Karpas-422 (cell line): ENCODE data around the gene AKT3. TPM values are rescaled to one million over a fixed set of nuclear protein-coding genes. Genes with fewer than 3 reads are reported as not detected.

ENCODE experiments used
- DNase-seq: peaks from one replicate; pipeline ENCODE4 v3.0.0-alpha.2; 2015
- H2AFZ ChIP-seq: fragments of 200-600 bp; sonication (generic); 2 replicates; pipeline ENCODE4 v1.6.1; 2014; ENCODE audit warnings: antibody characterized with exemption, low read length, mixed read lengths
- H3K27ac ChIP-seq: fragments of 200-600 bp; sonication (generic); 2 replicates; pipeline ENCODE4 v1.5.1; 2014; ENCODE audit warnings: mild to moderate bottlenecking, low read length, moderate library complexity
- H3K27me3 ChIP-seq: fragments of 200-600 bp; sonication (generic); 2 replicates; pipeline ENCODE4 v1.6.1; 2014; ENCODE audit warnings: low read length, mixed read lengths
- H3K36me3 ChIP-seq: fragments of 200-600 bp; sonication (generic); 2 replicates; pipeline ENCODE4 v1.6.1; 2014; ENCODE audit warnings: low read length, mixed read lengths; ENCODE audit not compliant: insufficient read depth
- H3K4me1 ChIP-seq: fragments of 200-600 bp; sonication (generic); 2 replicates; pipeline ENCODE4 v1.6.1; 2014; ENCODE audit warnings: mild to moderate bottlenecking, low read length, mixed read lengths
- H3K4me2 ChIP-seq: fragments of 200-600 bp; sonication (generic); 2 replicates; pipeline ENCODE4 v1.6.1; 2014; ENCODE audit warnings: low read length, low read depth, mild to moderate bottlenecking; ENCODE audit not compliant: poor library complexity, severe bottlenecking
- H3K4me3 ChIP-seq: fragments of 200-600 bp; sonication (generic); 2 replicates; pipeline ENCODE4 v1.5.1; 2014; ENCODE audit warnings: mild to moderate bottlenecking, antibody characterized with exemption, low read length, mixed read lengths
- H3K79me2 ChIP-seq: fragments of 200-600 bp; sonication (generic); 2 replicates; pipeline ENCODE4 v1.6.1; 2014; ENCODE audit warnings: mild to moderate bottlenecking, low read length, mixed read lengths
- H3K9ac ChIP-seq: fragments of 200-600 bp; sonication (generic); 2 replicates; pipeline ENCODE4 v1.6.0; 2014; ENCODE audit warnings: low read length
- H3K9me2 ChIP-seq: fragments of 200-600 bp; sonication (generic), shearing (Covaris generic); replicated peaks from 2 replicates; pipeline ENCODE4 v1.6.0; 2014; ENCODE audit warnings: mild to moderate bottlenecking, low read length, moderate library complexity; ENCODE audit not compliant: insufficient read depth
- H3K9me3 ChIP-seq: fragments of 300-700, 200-600 bp; sonication (generic); 2 replicates; pipeline ENCODE4 v1.6.1; 2014; ENCODE audit warnings: low read length, mixed read lengths
- H4K20me1 ChIP-seq: fragments of 200-600 bp; sonication (generic); 2 replicates; pipeline ENCODE4 v1.6.1; 2014; ENCODE audit warnings: mild to moderate bottlenecking, antibody characterized with exemption, low read length, low read depth; ENCODE audit not compliant: insufficient read depth
- total RNA-seq: library from RNA; depleted of rRNA; stranded (reverse); fragments of >200 nt; shearing (Covaris generic); gene quantifications from 2 replicates; pipeline ENCODE4 v1.2.3, GENCODE V29; 2014; ENCODE audit warnings: low replicate concordance

Gene AKT3
- total RNA-seq, 1 experiment from 2014 or later: 0.11 TPM

GRCh38 chr1:243561588-243562319 is 288.3 kb downstream of the AKT3 start:
- Histone ChIP-seq H3K27me3 (no peaks in the 10 kb centered on the region), H3K27ac (no peak overlapping the region), H3K4me2 (no peak overlapping the region), H3K9ac (no peak overlapping the region), H3K4me3 (no peak overlapping the region), H4K20me1 (no peaks in the 10 kb centered on the region), H3K79me2 (no peaks in the 10 kb centered on the region), H3K36me3 (no peaks in the 10 kb centered on the region), H3K4me1 (no peaks in the 10 kb centered on the region), H2AFZ (no peak overlapping the region), H3K9me3 (no peaks in the 10 kb centered on the region), H3K9me2 (no peaks in the 10 kb centered on the region)
- no peak for DNase-seq

- Histone ChIP-seq H3K27ac (no peak overlapping the region), H3K9me3 (no peaks in the 10 kb centered on the region), H3K9ac (no peak overlapping the region), H2AFZ (no peak overlapping the region), H3K4me1 (no peaks in the 10 kb centered on the region), H3K27me3 (no peaks in the 10 kb centered on the region), H3K4me3 (no peak overlapping the region), H3K9me2 (no peaks in the 10 kb centered on the region), H3K4me2 (no peak overlapping the region), H3K79me2 (no peaks in the 10 kb centered on the region), H4K20me1 (no peaks in the 10 kb centered on the region), H3K36me3 (no peaks in the 10 kb centered on the region)
- no peak for DNase-seq
Measured at GRCh38 chr1:243559575-243560162, 290.4 kb downstream of the AKT3 start.

- Histone ChIP-seq H3K27ac (no peak overlapping the region), H3K9me2 (no peaks in the 10 kb centered on the region), H3K79me2 (no peaks in the 10 kb centered on the region), H3K27me3 (no peaks in the 10 kb centered on the region), H4K20me1 (no peaks in the 10 kb centered on the region), H3K4me1 (no peaks in the 10 kb centered on the region), H3K9ac (no peak overlapping the region), H3K4me2 (no peak overlapping the region), H3K9me3 (no peaks in the 10 kb centered on the region), H2AFZ (no peak overlapping the region), H3K36me3 (no peaks in the 10 kb centered on the region), H3K4me3 (no peak overlapping the region)
- DNase-seq: no peak
Measured at GRCh38 chr1:243558576-243558975, 291.5 kb downstream of the AKT3 start.

- Histone ChIP-seq H3K27ac (no peak overlapping the region), H3K27me3 (no peaks in the 10 kb centered on the region), H3K4me2 (no peak overlapping the region), H3K4me1 (no peaks in the 10 kb centered on the region), H3K9me3 (no peaks in the 10 kb centered on the region), H3K9me2 (no peaks in the 10 kb centered on the region), H3K4me3 (no peak overlapping the region), H2AFZ (no peak overlapping the region), H3K79me2 (no peaks in the 10 kb centered on the region), H3K36me3 (no peaks in the 10 kb centered on the region), H3K9ac (no peak overlapping the region), H4K20me1 (no peaks in the 10 kb centered on the region)
- no peak for DNase-seq
Measured at GRCh38 chr1:243557866-243558265, 292.2 kb downstream of the AKT3 start.

- Histone ChIP-seq H3K9me3 (no peaks in the 10 kb centered on the region), H2AFZ (no peak overlapping the region), H3K4me1 (peaks cover 4% of the 10 kb centered on the region), H3K27me3 (no peaks in the 10 kb centered on the region), H3K9ac (no peak overlapping the region), H3K27ac (no peak overlapping the region), H4K20me1 (no peaks in the 10 kb centered on the region), H3K9me2 (no peaks in the 10 kb centered on the region), H3K36me3 (no peaks in the 10 kb centered on the region), H3K4me2 (no peak overlapping the region), H3K79me2 (no peaks in the 10 kb centered on the region), H3K4me3 (no peak overlapping the region)
- no peak for DNase-seq
Measured at GRCh38 chr1:243554686-243555085, 295.4 kb downstream of the AKT3 start.

GRCh38 chr1:243553090-243553489 is 297.0 kb downstream of the AKT3 start:
- Histone ChIP-seq H3K9ac (no peak overlapping the region), H3K36me3 (no peaks in the 10 kb centered on the region), H3K79me2 (no peaks in the 10 kb centered on the region), H3K4me1 (peaks cover 7% of the 10 kb centered on the region), H3K27me3 (no peaks in the 10 kb centered on the region), H3K4me3 (no peak overlapping the region), H3K4me2 (no peak overlapping the region), H3K27ac (no peak overlapping the region), H3K9me2 (no peaks in the 10 kb centered on the region), H3K9me3 (no peaks in the 10 kb centered on the region), H2AFZ (no peak overlapping the region), H4K20me1 (no peaks in the 10 kb centered on the region)
- DNase-seq: no peak

- no peaks in the 10 kb centered on the region for H3K79me2 ChIP-seq
- DNase-seq: no peak
- H3K27me3 ChIP-seq: no peaks in the 10 kb centered on the region
- H3K4me1 ChIP-seq: peaks cover 7% of the 10 kb centered on the region
- H3K9ac ChIP-seq: no peak overlapping the region
- H4K20me1 ChIP-seq: no peaks in the 10 kb centered on the region
- H3K36me3 ChIP-seq: no peaks in the 10 kb centered on the region
- H3K9me2 ChIP-seq: no peaks in the 10 kb centered on the region
- no peak overlapping the region for H3K4me3 ChIP-seq
- H3K4me2 ChIP-seq: no peak overlapping the region
- no peaks in the 10 kb centered on the region for H3K9me3 ChIP-seq
- no peak overlapping the region for H2AFZ ChIP-seq
- H3K27ac ChIP-seq: no peak overlapping the region
Measured at GRCh38 chr1:243550276-243550675, 299.8 kb downstream of the AKT3 start.

GRCh38 chr1:243549791-243550190 is 300.3 kb downstream of the AKT3 start:
- no peak overlapping the region for H3K27ac ChIP-seq
- no peaks in the 10 kb centered on the region for H3K9me3 ChIP-seq
- H3K27me3 ChIP-seq: no peaks in the 10 kb centered on the region
- no peak overlapping the region for H3K9ac ChIP-seq
- DNase-seq: no peak
- peaks cover 7% of the 10 kb centered on the region for H3K4me1 ChIP-seq
- H3K36me3 ChIP-seq: no peaks in the 10 kb centered on the region
- H2AFZ ChIP-seq: no peak overlapping the region
- no peak overlapping the region for H3K4me3 ChIP-seq
- no peaks in the 10 kb centered on the region for H3K79me2 ChIP-seq
- H3K9me2 ChIP-seq: no peaks in the 10 kb centered on the region
- no peak overlapping the region for H3K4me2 ChIP-seq
- H4K20me1 ChIP-seq: no peaks in the 10 kb centered on the region
